ENCODE results near the gene DECR2.

The DECR2 gene

GRCh38 chr16:401468-402348 is at the start of gene DECR2:
Gene DECR2 (plus strand): TSS chr16:401885. CDS start chr16:401964, 79 bp downstream.
- in situ Hi-C loops (cut with MboI; ENCODE audit: low sequenced_read_pairs, unreplicated experiment), result no loop called here
- peak; percentile 60 for TF ChIP-seq CTCF (IDR thresholded peaks at IDR 0.05; ENCODE audit: borderline replicate concordance, control extremely low read depth, extremely low read depth, insufficient read depth, missing control alignments)
- peak; percentile 100 for DNase-seq (ENCODE audit: low spot score)

- peak; percentile 53 for TF ChIP-seq CTCF (IDR thresholded peaks at IDR 0.05; ENCODE audit: borderline replicate concordance, control extremely low read depth, extremely low read depth, insufficient read depth, missing control alignments)
- in situ Hi-C loops (cut with MboI; ENCODE audit: low sequenced_read_pairs, unreplicated experiment), result no loop called here
- DNase-seq (ENCODE audit: low spot score), result peak; percentile 98
Observed at GRCh38 chr16:352547-353403, 48.9 kb upstream of the DECR2 start, which contains the start of gene AXIN1. Gene AXIN1 (minus strand): TSS chr16:352723. CDS start chr16:347025, 5,698 bp downstream.

GRCh38 chr16:353404-354290 is 48.0 kb upstream of the DECR2 start:
- DNase-seq (ENCODE audit: low spot score), result no peak
- in situ Hi-C loops (cut with MboI; ENCODE audit: low sequenced_read_pairs, unreplicated experiment), result no loop called here
- no peak for TF ChIP-seq CTCF (IDR thresholded peaks at IDR 0.05; ENCODE audit: borderline replicate concordance, control extremely low read depth, extremely low read depth, insufficient read depth, missing control alignments)

GRCh38 chr16:354291-354881 is 47.3 kb upstream of the DECR2 start:
- in situ Hi-C loops (cut with MboI; ENCODE audit: low sequenced_read_pairs, unreplicated experiment), result no loop called here
- no peak for DNase-seq (ENCODE audit: low spot score)
- TF ChIP-seq CTCF (IDR thresholded peaks at IDR 0.05; ENCODE audit: borderline replicate concordance, control extremely low read depth, extremely low read depth, insufficient read depth, missing control alignments), result no peak

- no peak for TF ChIP-seq CTCF (IDR thresholded peaks at IDR 0.05; ENCODE audit: borderline replicate concordance, control extremely low read depth, extremely low read depth, insufficient read depth, missing control alignments)
- no peak for DNase-seq (ENCODE audit: low spot score)
- in situ Hi-C loops (cut with MboI; ENCODE audit: low sequenced_read_pairs, unreplicated experiment), result no loop called here
Observed at GRCh38 chr16:354971-355461, 46.7 kb upstream of the DECR2 start.
